Suppressor macrophage treated with lipopolysaccharide for 4 hours (primary cell): Measurements from ENCODE around the gene MAB21L3.

Experiments
- DNase-seq: peaks from one replicate; pipeline ENCODE4 v3.0.0-alpha.2; 2020

Gene MAB21L3

GRCh38 chr1:116112388-116113140 is 1.4 kb downstream of the MAB21L3 start:
- DNase-seq = no peak

GRCh38 chr1:116113615-116114014 is 2.4 kb downstream of the MAB21L3 start:
- DNase-seq = no peak

DNA sequence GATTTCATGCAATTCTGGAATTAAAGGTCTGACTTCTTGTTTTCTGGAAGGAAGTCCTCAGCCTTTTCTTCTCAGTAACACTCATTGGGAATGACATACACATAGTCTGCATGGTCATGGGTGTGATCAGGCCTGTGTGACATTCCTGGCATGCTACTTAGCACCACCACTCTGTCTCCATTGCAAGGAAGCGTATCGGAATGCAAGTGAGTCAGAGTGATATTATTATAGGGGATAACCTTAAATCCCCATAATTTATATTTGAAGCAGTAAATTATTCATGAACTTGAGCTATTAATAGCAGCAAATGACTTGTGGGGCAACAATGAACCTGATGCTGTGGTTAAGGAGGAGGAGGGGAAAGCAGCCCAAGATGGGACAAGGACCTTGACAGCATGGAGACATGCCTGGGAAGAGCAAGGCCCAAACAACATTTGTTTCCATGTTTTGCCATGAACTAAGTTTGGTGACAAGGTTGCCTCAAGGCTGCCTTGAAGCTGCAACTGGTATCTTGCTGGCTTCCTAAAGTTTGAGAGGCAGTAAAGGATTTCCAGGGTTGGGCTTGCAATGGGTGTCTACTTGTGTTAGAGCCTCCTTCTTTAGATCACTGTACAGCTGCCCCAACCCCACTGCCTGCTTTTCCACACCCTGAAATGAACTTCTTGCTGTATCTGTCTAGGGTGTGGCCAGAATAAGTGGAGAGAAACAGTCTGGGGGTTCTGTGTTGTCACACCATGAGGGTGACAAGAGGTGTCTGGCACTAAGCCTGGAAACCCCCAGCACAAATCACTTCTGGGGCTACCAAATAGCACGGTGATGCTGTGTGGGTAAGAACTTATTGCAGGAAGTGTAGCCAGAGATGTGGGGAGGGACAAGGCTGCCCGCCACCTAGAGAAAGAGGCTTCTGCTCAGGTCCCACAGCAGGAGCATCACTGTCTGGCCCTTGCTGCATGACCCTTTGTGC is 4.6 kb downstream of the MAB21L3 start:
- no peak for DNase-seq

DNA sequence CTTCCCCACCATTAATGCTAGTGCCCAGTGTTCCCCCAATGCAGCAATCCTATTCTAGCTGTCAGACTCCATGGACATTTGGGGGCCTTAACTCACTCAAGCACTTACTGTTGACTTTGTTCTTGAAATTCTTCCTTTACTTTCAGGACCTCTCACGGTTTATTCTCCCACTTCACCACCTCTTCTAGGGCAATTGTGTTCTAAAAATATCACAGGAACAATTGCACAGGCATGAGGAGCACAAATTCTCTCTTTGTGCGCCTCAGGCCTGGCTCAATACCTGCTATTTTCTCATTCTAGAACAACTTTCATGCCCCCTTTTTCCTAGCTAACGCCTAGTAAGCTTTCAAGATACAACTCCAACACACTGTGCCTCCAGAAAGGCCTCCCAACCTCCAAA is 7.3 kb downstream of the MAB21L3 start:
- DNase-seq = no peak

GRCh38 chr1:116119876-116120275 is 8.7 kb downstream of the MAB21L3 start:
- no peak for DNase-seq

DNA sequence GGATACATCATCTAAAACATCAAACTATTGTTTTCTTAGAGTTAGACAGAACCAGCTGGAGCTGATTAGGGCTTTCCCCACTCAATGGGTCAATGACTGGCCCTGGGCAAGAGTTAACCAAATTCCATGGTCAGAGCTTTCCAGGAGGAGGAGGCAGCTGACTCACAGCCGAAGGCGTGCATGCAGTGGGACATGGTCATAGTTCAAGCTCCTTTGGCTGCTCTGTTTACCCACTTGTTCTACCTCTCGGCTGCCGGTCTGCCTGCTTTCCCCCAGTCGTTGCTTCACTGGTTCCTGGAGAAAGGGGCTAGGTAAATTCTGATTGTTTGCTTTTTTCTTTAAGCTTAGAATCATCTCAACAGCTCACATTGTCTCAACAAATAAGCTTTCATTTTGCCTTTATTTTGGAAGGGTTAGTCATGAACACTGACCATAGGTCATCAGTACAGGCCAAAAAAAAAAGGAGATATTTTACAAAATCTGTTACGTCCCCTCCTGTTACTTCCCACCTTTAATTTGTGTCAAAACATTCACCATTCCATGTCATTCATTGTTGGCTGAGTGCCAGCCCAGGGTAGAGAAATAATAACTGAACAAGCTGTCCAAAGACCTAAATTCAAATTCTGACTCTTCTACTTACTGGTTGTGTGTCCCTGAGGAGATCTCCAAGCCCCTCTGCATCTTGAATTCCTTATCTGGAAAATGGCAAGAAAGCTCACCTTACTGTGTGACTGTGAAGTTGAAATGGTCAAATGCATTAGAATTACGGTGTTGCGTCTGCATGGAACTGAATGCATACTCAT is 12.0 kb downstream of the MAB21L3 start:
- no peak for DNase-seq

GRCh38 chr1:116123837-116124533 is 12.8 kb downstream of the MAB21L3 start:
- no peak for DNase-seq

DNA sequence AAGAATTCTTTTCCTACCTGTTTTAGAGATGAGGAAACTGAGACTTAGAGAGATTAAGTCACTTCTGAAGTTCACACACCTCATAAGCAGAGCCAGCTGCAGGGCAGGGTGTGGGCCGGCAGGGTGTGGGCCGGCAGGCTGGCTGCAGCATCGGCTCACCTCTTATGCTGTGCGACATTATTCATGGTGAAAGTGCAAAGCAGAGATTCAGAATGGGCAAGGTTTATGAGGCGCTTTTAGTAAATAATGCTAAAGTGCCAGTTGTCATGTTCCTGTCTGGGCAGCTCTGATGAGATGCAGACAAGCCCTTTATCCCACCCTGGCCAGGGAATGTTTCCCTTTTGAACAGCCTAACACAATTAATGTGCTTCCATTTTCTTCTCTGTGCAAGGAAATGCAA is 14.6 kb downstream of the MAB21L3 start:
- no peak for DNase-seq

DNA sequence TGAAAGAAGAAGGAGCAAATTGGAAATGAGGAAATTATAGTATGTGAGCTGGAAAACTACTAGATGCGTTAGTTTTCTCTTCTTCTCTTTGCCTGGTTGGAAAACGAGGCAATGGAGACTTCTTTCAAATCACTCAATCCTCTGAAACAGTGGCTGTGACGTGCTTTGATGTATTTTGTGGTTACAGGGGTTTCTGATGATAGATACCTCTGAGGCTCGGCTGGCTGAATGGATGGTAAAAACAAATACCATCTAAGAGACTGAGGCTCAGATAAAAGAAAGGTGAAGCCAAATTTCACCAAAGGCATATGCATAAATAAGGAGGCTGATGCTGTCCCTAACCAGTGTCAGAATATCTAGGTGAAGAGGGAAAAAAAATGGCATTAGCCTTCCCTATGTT is 15.1 kb downstream of the MAB21L3 start:
- no peak for DNase-seq

GRCh38 chr1:116127123-116127847 is 16.1 kb downstream of the MAB21L3 start:
- no peak for DNase-seq

- DNase-seq = no peak
Measured at GRCh38 chr1:116127848-116128540, 16.8 kb downstream of the MAB21L3 start.

GRCh38 chr1:116128664-116129063 is 17.5 kb downstream of the MAB21L3 start:
- DNase-seq = no peak

GRCh38 chr1:116129537-116129936 is 18.3 kb downstream of the MAB21L3 start:
- no peak for DNase-seq

GRCh38 chr1:116130356-116130755 is 19.2 kb downstream of the MAB21L3 start:
- DNase-seq = no peak

- no peak for DNase-seq
Measured at GRCh38 chr1:116131170-116131569, 20.0 kb downstream of the MAB21L3 start.

GRCh38 chr1:116131866-116132605 is 20.8 kb downstream of the MAB21L3 start:
- no peak for DNase-seq

GRCh38 chr1:116133696-116134475 is 22.7 kb downstream of the MAB21L3 start:
- no peak for DNase-seq

GRCh38 chr1:116134476-116134773 is 23.2 kb downstream of the MAB21L3 start:
- DNase-seq = no peak

GRCh38 chr1:116138277-116138792 is 27.1 kb downstream of the MAB21L3 start:
- DNase-seq = no peak
